GM18858 (cell line): ENCODE data around the gene CDKN2C.
"Not testable (repeated sequence)": the region's sequence is repeated elsewhere in the genome, so short reads cannot be mapped to it uniquely, and the experiment has no call there.

Experiments
- ATAC-seq: cut with Tn5 transposase; IDR thresholded peaks from one replicate; pipeline ENCODE4 v1.9.1; 2021; ENCODE audit not compliant: unreplicated experiment

CDKN2C gene

DNA sequence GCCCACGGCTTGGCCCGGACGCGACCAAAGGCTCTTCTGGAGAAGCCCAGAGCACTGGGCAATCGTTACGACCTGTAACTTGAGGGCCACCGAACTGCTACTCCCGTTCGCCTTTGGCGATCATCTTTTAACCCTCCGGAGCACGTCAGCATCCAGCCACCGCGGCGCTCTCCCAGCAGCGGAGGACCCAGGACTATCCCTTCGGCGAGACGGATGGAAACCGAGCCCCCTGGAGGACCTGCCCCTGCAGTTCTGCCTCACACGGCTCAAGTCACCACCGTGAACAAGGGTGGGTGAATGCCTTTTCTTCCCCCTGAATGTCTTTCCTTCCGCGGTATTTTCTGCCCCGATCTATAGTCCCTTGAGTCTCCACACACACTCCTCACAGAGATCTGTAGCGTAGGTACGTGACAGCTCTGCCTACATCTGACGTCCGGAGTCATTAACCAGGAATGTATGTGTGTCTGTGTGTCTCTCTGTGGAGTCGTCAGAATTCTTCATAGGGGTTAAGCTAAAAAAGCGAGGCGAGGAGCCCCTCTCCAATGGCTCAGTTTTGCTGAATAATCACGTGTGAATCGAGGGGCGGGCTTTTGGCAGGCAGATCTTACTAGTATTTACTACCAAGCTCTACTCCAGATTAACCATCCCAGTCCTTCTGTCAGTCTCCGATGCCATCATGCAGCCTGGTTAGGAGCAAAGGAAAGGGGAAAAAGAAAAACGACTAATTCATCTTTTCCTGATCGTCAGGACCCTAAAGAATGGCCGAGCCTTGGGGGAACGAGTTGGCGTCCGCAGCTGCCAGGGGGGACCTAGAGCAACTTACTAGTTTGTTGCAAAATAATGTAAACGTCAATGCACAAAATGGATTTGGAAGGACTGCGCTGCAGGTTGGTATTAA, at the start of gene CDKN2C:
Gene CDKN2C (plus strand): TSS at position 635 of the 898 bp plus-strand sequence. CDS start 124 bp downstream, at position 759.
- ATAC-seq = peak; percentile 24

DNA sequence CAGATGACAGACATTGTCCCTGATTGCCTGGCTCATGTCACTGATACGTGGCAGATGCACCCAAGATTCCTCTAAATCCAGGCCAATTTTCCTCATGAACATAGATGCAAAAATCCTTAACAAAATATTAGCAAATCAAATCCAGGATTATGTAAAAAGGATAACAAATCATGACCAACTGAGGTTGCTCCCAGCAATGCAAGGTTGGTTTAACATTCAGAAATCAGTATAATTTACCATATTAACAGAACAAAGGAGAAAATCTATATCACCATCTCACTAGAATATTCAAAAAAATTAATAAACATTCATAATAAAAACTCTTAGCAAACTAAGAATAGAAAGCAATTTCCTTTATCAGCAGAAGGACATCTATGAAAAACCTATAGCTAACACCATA, 49.6 kb upstream of the CDKN2C start:
- ATAC-seq = no peak

DNA sequence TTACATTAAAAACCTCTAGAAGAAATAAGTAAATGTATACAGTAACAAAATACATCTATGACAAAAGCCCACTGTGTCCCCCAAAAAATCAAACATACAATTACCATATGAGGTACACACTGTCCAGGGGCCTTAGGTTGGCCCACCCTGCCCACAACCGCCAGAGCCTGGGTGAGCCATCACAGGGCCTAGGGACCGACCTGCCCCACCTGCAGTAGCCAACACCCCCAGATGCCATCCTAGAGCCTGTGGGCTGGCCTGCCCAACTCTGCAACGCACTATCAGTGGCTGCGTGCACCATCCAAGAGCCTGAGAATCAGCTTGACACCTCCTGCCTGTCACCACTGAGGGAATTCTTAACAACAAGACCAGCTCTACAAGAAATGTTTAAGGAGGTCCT, 49.0 kb upstream of the CDKN2C start:
- ATAC-seq = no peak

DNA sequence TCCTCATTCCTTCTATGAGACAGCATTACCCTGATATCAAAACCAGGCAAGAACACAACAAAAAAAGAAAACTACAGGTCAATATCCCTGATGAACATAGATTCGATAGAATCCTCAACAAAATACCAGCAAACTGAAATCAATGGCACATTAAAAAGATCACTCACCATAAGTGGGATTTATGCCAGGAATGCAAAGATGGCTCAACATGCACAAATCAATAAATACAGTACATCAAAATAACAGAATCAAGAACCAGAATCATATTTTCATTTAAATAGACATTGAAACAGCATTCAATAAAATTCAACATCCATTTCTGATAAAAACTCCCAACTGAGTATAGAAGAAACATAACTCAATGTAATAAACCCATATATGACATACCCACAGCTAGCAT, 46.5 kb upstream of the CDKN2C start:
- no peak for ATAC-seq

- no peak for ATAC-seq
Measured at GRCh38 chr1:50929376-50929958, 40.6 kb upstream of the CDKN2C start.

- peak; percentile 82 for ATAC-seq
Measured at GRCh38 chr1:50930193-50930592, 39.9 kb upstream of the CDKN2C start.

DNA sequence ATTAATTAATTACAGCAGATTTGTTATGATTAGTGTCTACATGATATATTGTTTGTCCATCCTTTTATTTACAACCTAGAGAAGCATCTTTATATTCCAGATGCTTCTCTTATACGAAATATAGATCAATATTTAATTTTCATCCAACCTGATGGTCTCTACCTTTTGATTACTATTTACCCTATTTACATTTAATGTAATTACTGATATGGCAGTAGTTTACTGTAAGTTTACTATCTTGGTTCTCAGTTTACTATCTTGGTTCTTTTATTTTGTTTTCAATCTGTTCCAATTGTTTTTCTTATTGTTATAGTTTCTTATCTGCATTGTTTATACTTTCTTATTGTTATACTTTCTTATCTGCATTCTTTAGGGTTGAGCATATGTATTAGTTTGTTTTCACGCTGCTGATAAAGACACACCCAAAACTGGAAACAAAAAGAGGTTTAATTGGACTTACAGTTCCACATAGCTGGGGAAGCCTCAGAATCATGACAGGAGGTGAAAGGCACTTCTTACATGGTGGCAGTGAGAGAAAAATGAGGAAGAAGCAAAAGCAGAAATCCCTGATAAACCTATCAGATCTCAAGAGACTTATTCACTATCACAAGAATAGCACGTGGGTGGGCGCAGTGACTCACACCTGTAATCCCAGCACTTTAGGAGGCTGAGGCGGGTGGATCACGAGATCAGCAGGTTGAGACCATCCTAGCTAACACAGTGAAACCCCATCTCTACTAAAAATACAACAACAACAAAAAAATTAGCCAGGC, 38.9 kb upstream of the CDKN2C start:
- ATAC-seq = no peak

GRCh38 chr1:50932043-50932442, 38.0 kb upstream of the CDKN2C start:
- ATAC-seq = not testable (repeated sequence)

DNA sequence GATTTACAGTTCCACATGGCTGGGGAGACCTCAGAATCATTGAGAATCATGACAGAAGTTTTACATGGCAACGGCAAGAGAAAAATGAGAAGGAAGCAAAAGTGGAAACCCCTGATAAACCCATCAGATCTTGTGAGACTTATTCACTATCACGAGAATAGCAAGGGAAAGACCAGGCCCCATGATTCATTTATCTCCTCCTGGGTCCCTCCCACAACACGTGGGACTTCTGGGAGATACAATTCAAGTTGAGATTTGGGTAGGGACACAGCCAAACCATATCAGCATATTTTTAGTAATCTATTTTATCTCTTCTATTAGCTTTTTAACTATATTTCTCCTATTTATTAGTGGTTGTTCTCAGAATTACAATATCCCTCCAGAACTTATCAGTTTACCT, 36.3 kb upstream of the CDKN2C start:
- not testable (repeated sequence) for ATAC-seq

GRCh38 chr1:50934838-50935237, 35.2 kb upstream of the CDKN2C start:
- ATAC-seq = no peak

GRCh38 chr1:50935276-50935675, 34.8 kb upstream of the CDKN2C start:
- not testable (repeated sequence) for ATAC-seq

DNA sequence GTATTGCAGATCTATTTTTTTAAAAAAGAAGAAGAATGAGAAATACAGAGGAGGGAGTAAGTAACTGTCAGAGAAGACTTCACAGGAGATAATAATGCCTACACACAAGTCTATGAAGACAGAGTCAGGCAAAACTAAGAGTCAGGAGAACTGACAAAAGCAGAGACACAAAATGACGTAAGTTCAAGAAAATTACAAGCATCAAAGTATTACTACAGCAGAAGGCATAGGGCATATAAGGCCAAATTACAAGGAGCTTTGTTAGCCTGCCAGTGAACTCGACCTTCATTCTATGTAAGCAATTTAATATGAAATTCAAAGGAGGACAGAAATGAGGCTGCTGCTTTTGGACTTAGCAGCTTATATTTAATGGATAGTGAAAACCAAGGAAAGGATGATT, 33.7 kb upstream of the CDKN2C start:
- ATAC-seq = no peak

GRCh38 chr1:50940291-50940690, 29.8 kb upstream of the CDKN2C start:
- no peak for ATAC-seq

DNA sequence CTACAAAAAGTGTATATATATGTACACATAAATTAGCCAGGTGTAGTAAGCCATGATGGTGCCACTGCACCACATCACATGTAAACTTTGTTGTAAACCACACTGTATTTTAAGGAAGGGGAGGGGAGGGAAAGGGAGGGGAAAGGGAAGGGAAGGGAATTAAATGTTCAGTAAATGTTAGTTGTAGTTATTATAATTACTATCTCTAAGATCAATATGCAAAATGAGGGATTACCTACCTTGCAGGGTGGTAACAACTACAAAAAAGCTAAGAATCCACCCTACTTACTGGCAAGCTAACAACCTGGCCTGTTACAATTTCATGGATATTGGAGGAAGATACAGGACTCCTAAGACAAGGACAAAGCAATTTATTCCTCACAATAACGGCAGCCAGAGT, 27.7 kb upstream of the CDKN2C start:
- ATAC-seq = no peak

DNA sequence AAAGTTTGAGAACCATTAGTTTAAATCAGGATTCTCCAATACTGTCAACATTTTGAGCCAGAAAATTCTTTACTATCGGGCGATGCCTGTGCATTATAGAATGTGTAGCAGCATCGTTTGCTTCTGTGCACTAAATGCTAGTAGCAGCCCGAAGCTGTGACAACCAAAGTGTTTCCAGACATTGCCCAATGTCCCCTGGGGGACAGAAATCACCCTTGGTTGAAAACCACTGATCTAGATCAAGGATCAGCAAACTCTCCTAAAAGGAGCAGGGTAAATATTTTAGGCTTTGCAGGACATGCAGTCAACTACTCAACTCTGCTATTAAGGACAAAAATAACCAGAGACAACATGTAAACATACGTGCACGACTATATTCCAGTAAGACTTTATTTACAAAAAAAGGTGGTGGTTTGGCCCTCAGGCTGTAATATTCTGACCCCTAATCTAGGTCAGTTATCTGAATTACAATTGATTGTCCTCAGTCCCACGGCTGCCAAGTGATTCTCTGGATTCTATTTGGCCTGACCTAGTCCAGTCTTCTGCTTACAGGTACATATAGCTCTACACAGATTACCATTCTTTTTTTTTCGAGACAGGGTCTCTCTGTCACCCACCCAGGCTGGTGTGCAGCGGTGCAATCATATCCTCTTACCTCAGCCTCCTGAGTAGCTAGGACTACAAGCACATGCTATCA, 20.6 kb upstream of the CDKN2C start:
- no peak for ATAC-seq

DNA sequence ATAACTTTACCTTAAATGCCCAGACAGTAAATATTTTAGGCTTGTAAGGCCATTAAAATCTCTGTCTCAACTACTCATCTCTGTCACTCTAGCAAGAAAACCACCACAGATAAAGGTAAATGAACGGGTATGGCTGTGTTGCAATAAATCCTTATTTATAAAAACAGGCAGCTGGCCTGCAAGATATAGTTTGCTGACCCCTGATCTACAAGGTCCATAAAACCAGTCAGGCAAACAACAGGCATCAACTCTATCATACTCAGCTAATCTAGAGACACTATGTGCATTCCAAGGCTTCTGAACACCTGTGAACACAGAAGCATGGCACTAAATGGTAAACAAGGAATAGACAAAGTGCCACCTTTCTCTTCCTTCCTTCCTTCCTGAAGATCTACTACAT, 19.6 kb upstream of the CDKN2C start:
- no peak for ATAC-seq

GRCh38 chr1:50952566-50952965, 17.5 kb upstream of the CDKN2C start:
- ATAC-seq = not testable (repeated sequence)

- ATAC-seq = no peak
Measured at GRCh38 chr1:50955116-50955515, 14.9 kb upstream of the CDKN2C start.

DNA sequence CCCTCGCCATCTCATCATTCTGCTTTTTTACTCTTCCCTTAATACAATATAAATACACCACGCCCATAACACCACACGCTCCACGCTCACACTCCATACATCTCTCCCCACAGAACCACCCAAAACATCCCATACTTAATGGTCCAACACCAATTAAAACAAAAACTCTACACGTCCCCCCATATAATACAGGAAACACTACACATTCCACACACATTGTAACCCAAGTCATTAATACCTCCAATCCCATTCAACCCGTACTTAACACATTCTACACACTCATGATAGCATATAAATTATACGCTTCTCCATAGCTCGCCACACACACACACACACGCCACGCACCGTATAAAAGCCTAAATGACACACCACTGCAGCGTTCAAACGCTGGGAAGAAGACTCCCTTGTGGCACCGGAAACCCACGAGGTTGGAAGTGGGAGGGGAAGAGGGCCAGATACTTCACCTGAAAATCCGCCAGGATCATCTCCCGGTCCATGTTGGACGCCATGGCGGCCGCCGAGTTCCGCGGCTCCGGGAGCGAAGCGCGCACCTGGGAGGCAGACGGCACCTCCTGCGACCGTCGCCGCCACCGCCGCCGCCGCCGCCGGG, 10.6 kb upstream of the CDKN2C start:
- ATAC-seq = no peak
